Uterus (tissue), 2 donors: ENCODE measurements around the gene XNDC1N.

Experiments
- POLR2A ChIP-seq, 2 donors: fragments of 450-650 bp; IDR thresholded peaks; one replicate each; pipeline ENCODE4 v1.6.1; 2016; ENCODE audit warnings: antibody characterized with exemption in 2 of 2, mild to moderate bottlenecking in 1 of 2, moderate library complexity in 1 of 2
- TF ChIP-seq, protein P1 (sequence below), 4 experiments: fragments of 200-600 bp in 2 of 4; fragments of 450-650 bp in 2 of 4; sonication (generic) in 2 of 4; IDR thresholded peaks; one replicate each; pipeline ENCODE4 v1.5.1; 2016 to 2019; ENCODE audit warnings: antibody characterized with exemption in 4 of 4, mild to moderate bottlenecking in 2 of 4, moderate library complexity in 1 of 4

DNA sequence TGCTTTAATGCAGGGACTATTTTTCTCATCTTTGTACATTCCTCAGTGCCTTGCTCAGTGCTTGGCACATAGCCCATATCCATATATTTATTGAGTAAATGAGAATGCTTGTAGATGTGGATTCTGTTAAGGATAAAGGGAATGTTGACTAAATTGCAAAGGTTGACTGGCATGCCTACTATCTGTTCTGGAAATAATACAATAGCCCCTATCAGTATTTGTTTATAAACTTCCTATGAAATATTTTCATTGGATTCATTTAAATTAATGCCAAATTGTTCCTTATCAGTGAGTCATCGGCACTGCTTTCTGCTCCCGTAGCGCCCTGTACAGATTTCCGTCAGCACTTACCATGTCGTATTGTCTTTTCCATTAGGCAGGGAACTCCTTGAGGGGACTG is 8.4 kb upstream of the XNDC1N start:
- TF ChIP-seq, protein P1, sequence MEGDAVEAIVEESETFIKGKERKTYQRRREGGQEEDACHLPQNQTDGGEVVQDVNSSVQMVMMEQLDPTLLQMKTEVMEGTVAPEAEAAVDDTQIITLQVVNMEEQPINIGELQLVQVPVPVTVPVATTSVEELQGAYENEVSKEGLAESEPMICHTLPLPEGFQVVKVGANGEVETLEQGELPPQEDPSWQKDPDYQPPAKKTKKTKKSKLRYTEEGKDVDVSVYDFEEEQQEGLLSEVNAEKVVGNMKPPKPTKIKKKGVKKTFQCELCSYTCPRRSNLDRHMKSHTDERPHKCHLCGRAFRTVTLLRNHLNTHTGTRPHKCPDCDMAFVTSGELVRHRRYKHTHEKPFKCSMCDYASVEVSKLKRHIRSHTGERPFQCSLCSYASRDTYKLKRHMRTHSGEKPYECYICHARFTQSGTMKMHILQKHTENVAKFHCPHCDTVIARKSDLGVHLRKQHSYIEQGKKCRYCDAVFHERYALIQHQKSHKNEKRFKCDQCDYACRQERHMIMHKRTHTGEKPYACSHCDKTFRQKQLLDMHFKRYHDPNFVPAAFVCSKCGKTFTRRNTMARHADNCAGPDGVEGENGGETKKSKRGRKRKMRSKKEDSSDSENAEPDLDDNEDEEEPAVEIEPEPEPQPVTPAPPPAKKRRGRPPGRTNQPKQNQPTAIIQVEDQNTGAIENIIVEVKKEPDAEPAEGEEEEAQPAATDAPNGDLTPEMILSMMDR (IDR thresholded peaks at IDR 0.05), result no peak
- no peak for TF ChIP-seq POLR2A (IDR thresholded peaks at IDR 0.05)
